ENCODE results near the gene COL6A1.

The COL6A1 gene

DNA sequence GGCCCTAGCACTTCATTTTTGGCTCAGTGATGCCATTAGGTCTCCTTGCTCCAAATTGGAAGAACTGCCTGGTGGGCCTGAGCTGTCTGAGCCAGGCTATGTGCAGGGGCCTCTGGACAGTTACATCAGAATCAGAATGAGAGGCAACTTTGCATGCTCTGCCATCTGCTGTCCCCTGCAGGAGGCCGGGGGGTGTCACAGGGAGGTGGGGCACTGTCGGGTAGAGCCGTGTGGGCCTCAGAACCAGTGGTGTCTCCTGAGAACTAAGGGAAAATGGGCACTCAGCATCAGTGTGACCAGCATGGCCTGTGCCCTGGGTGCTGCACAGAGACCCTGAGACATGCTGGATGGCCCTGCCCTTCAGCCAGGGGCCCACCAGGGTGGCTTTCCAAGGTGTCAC is 47.0 kb upstream of the COL6A1 start:
- H3K14ac ChIP-seq (ENCODE audit: low read length), result no peak overlapping the region
- H2AFZ ChIP-seq (ENCODE audit: insufficient read depth, low read length, poor library complexity), result no peak overlapping the region
- H3K36me3 ChIP-seq (ENCODE audit: control insufficient read depth in 1 of 2, insufficient read depth in 2 of 2, low read length in 2 of 2), result peaks cover 0 to 2% of the 10 kb centered on the region in 2 experiments
- no peak overlapping the region for H3K18ac ChIP-seq (ENCODE audit: low read length)
- no peaks in the 10 kb centered on the region for H3K27me3 ChIP-seq (ENCODE audit: insufficient read depth, low read length)
- H3K4me2 ChIP-seq (ENCODE audit: low read length), result no peak overlapping the region
- no peak overlapping the region for H3K4me3 ChIP-seq (ENCODE audit: low read depth, low read length)
- no peak overlapping the region for H4K8ac ChIP-seq (ENCODE audit: low read depth, low read length)
- no peak overlapping the region for H4K12ac ChIP-seq (ENCODE audit: low read depth, low read length)
- H2AK5ac ChIP-seq (ENCODE audit: low read length), result no peak overlapping the region
- H3K27ac ChIP-seq (ENCODE audit: low read depth, low read length), result no peak overlapping the region
- H3K79me2 ChIP-seq (ENCODE audit: control insufficient read depth, insufficient read depth, low read length, poor library complexity), result no peaks in the 10 kb centered on the region
- H4K91ac ChIP-seq (ENCODE audit: low read depth, low read length), result no peak overlapping the region
- no peak for DNase-seq
- no peak overlapping the region for H3K4ac ChIP-seq (ENCODE audit: low read depth, low read length)
- no peak overlapping the region for H2BK5ac ChIP-seq (ENCODE audit: low read depth, low read length, poor library complexity)
- H3K79me1 ChIP-seq (ENCODE audit: low read length), result no peaks in the 10 kb centered on the region
- H3K23ac ChIP-seq (ENCODE audit: low read length), result no peak overlapping the region
- H3K9ac ChIP-seq (ENCODE audit: low read length), result no peak overlapping the region
- no peaks in the 10 kb centered on the region for H3K4me1 ChIP-seq (ENCODE audit: control insufficient read depth in 1 of 2, insufficient read depth in 2 of 2, low read length in 2 of 2)
- WGBS (ENCODE audit: extremely low coverage, insufficient coverage, insufficient read length), result no CpG with 5 or more reads among the region's 3 CpGs
- peaks cover 66% of the 10 kb centered on the region for H3K9me3 ChIP-seq (ENCODE audit: insufficient read depth, low read depth, low read length)
- H2BK120ac ChIP-seq (ENCODE audit: insufficient read depth, low read length, poor library complexity), result no peak overlapping the region
- no peak overlapping the region for H2BK12ac ChIP-seq (ENCODE audit: low read length)

GRCh38 chr21:45935628-45936027 is 45.9 kb upstream of the COL6A1 start:
- Histone ChIP-seq H3K4ac (ENCODE audit: low read depth, low read length) (no peak overlapping the region), H3K36me3 (ENCODE audit: control insufficient read depth in 1 of 2, insufficient read depth in 2 of 2, low read length in 2 of 2) (peaks cover 0 to 2% of the 10 kb centered on the region in 2 experiments), H2AK5ac (ENCODE audit: low read length) (no peak overlapping the region), H4K8ac (ENCODE audit: low read depth, low read length) (no peak overlapping the region), H3K4me2 (ENCODE audit: low read length) (no peak overlapping the region), H3K79me1 (ENCODE audit: low read length) (no peaks in the 10 kb centered on the region), H3K18ac (ENCODE audit: low read length) (no peak overlapping the region), H2BK12ac (ENCODE audit: low read length) (no peak overlapping the region), H2BK120ac (ENCODE audit: insufficient read depth, low read length, poor library complexity) (no peak overlapping the region), H3K27me3 (ENCODE audit: insufficient read depth, low read length) (no peaks in the 10 kb centered on the region), H2BK5ac (ENCODE audit: low read depth, low read length, poor library complexity) (no peak overlapping the region), H3K9me3 (ENCODE audit: insufficient read depth, low read depth, low read length) (peaks cover 65% of the 10 kb centered on the region), H3K27ac (ENCODE audit: low read depth, low read length) (no peak overlapping the region), H3K14ac (ENCODE audit: low read length) (no peak overlapping the region), H3K79me2 (ENCODE audit: control insufficient read depth, insufficient read depth, low read length, poor library complexity) (no peaks in the 10 kb centered on the region), H4K12ac (ENCODE audit: low read depth, low read length) (no peak overlapping the region), H4K91ac (ENCODE audit: low read depth, low read length) (no peak overlapping the region), H3K4me3 (ENCODE audit: low read depth, low read length) (no peak overlapping the region), H3K23ac (ENCODE audit: low read length) (no peak overlapping the region), H2AFZ (ENCODE audit: insufficient read depth, low read length, poor library complexity) (no peak overlapping the region), H3K4me1 (ENCODE audit: control insufficient read depth in 1 of 2, insufficient read depth in 2 of 2, low read length in 2 of 2) (no peaks in the 10 kb centered on the region), H3K9ac (ENCODE audit: low read length) (no peak overlapping the region)
- no peak for DNase-seq
- no CpG with 5 or more reads among the region's 3 CpGs for WGBS (ENCODE audit: extremely low coverage, insufficient coverage, insufficient read length)

GRCh38 chr21:45937721-45938452 is 43.7 kb upstream of the COL6A1 start:
- no CpG with 5 or more reads among the region's 17 CpGs for WGBS (ENCODE audit: extremely low coverage, insufficient coverage, insufficient read length)
- H3K27me3 ChIP-seq (ENCODE audit: insufficient read depth, low read length), result no peaks in the 10 kb centered on the region
- H3K9me3 ChIP-seq (ENCODE audit: insufficient read depth, low read depth, low read length), result peaks cover 54% of the 10 kb centered on the region
- H2AFZ ChIP-seq (ENCODE audit: insufficient read depth, low read length, poor library complexity), result no peak overlapping the region
- no peak overlapping the region for H2AK5ac ChIP-seq (ENCODE audit: low read length)
- H2BK12ac ChIP-seq (ENCODE audit: low read length), result no peak overlapping the region
- no peak overlapping the region for H3K23ac ChIP-seq (ENCODE audit: low read length)
- H3K4me3 ChIP-seq (ENCODE audit: low read depth, low read length), result no peak overlapping the region
- H3K4me1 ChIP-seq (ENCODE audit: control insufficient read depth in 1 of 2, insufficient read depth in 2 of 2, low read length in 2 of 2), result no peaks in the 10 kb centered on the region
- no peak overlapping the region for H4K8ac ChIP-seq (ENCODE audit: low read depth, low read length)
- DNase-seq, result no peak
- no peak overlapping the region for H2BK120ac ChIP-seq (ENCODE audit: insufficient read depth, low read length, poor library complexity)
- no peak overlapping the region for H3K27ac ChIP-seq (ENCODE audit: low read depth, low read length)
- H4K12ac ChIP-seq (ENCODE audit: low read depth, low read length), result no peak overlapping the region
- no peaks in the 10 kb centered on the region for H3K79me2 ChIP-seq (ENCODE audit: control insufficient read depth, insufficient read depth, low read length, poor library complexity)
- no peak overlapping the region for H3K4me2 ChIP-seq (ENCODE audit: low read length)
- no peak overlapping the region for H2BK5ac ChIP-seq (ENCODE audit: low read depth, low read length, poor library complexity)
- no peak overlapping the region for H3K4ac ChIP-seq (ENCODE audit: low read depth, low read length)
- peaks cover 0 to 2% of the 10 kb centered on the region in 2 experiments for H3K36me3 ChIP-seq (ENCODE audit: control insufficient read depth in 1 of 2, insufficient read depth in 2 of 2, low read length in 2 of 2)
- no peak overlapping the region for H4K91ac ChIP-seq (ENCODE audit: low read depth, low read length)
- no peak overlapping the region for H3K9ac ChIP-seq (ENCODE audit: low read length)
- no peak overlapping the region for H3K18ac ChIP-seq (ENCODE audit: low read length)
- no peaks in the 10 kb centered on the region for H3K79me1 ChIP-seq (ENCODE audit: low read length)
- no peak overlapping the region for H3K14ac ChIP-seq (ENCODE audit: low read length)

GRCh38 chr21:45938453-45938755 is 43.2 kb upstream of the COL6A1 start:
- Histone ChIP-seq H2BK5ac (ENCODE audit: low read depth, low read length, poor library complexity) (no peak overlapping the region), H3K4ac (ENCODE audit: low read depth, low read length) (no peak overlapping the region), H3K14ac (ENCODE audit: low read length) (no peak overlapping the region), H2BK12ac (ENCODE audit: low read length) (no peak overlapping the region), H3K79me2 (ENCODE audit: control insufficient read depth, insufficient read depth, low read length, poor library complexity) (no peaks in the 10 kb centered on the region), H4K91ac (ENCODE audit: low read depth, low read length) (no peak overlapping the region), H3K18ac (ENCODE audit: low read length) (no peak overlapping the region), H2AK5ac (ENCODE audit: low read length) (no peak overlapping the region), H3K4me3 (ENCODE audit: low read depth, low read length) (no peak overlapping the region), H4K8ac (ENCODE audit: low read depth, low read length) (no peak overlapping the region), H3K79me1 (ENCODE audit: low read length) (no peaks in the 10 kb centered on the region), H2BK120ac (ENCODE audit: insufficient read depth, low read length, poor library complexity) (no peak overlapping the region), H3K4me2 (ENCODE audit: low read length) (no peak overlapping the region), H3K9ac (ENCODE audit: low read length) (no peak overlapping the region), H3K4me1 (ENCODE audit: control insufficient read depth in 1 of 2, insufficient read depth in 2 of 2, low read length in 2 of 2) (no peaks in the 10 kb centered on the region), H3K23ac (ENCODE audit: low read length) (no peak overlapping the region), H3K27ac (ENCODE audit: low read depth, low read length) (no peak overlapping the region), H3K9me3 (ENCODE audit: insufficient read depth, low read depth, low read length) (peaks cover 53% of the 10 kb centered on the region), H4K12ac (ENCODE audit: low read depth, low read length) (no peak overlapping the region), H3K36me3 (ENCODE audit: control insufficient read depth in 1 of 2, insufficient read depth in 2 of 2, low read length in 2 of 2) (peaks cover 0 to 2% of the 10 kb centered on the region in 2 experiments), H2AFZ (ENCODE audit: insufficient read depth, low read length, poor library complexity) (no peak overlapping the region), H3K27me3 (ENCODE audit: insufficient read depth, low read length) (no peaks in the 10 kb centered on the region)
- no CpG with 5 or more reads among the region's 1 CpG for WGBS (ENCODE audit: extremely low coverage, insufficient coverage, insufficient read length)
- no peak for DNase-seq

Measured in trophoblast cell (in vitro differentiated cells and primary cell).